Upper lobe of right lung (tissue), 1 donor: Measurements from ENCODE around the gene NRP2. TPM values are rescaled to one million over a fixed set of nuclear protein-coding genes. Genes with fewer than 3 reads are reported as not detected.

ENCODE experiments used
- ATAC-seq: fragments of 200-7000 bp; cut with Tn5 transposase; one replicate; pipeline ENCODE4 v1.9.1; 2020; ENCODE audit warnings: mild to moderate bottlenecking, moderate library complexity
- DNase-seq: peaks from one replicate; pipeline ENCODE4 v3.0.0-alpha.2; 2020
- H3K27ac ChIP-seq: fragments of 200-600 bp; one replicate; pipeline ENCODE4 v1.8.0; 2022
- H3K27me3 ChIP-seq: fragments of 200-600 bp; one replicate; pipeline ENCODE4 v1.8.0; 2022; ENCODE audit warnings: mild to moderate bottlenecking
- H3K36me3 ChIP-seq: fragments of 200-600 bp; one replicate; pipeline ENCODE4 v1.8.0; 2022
- H3K4me1 ChIP-seq: fragments of 200-600 bp; one replicate; pipeline ENCODE4 v1.8.0; 2022
- H3K4me3 ChIP-seq: fragments of 200-600 bp; one replicate; pipeline ENCODE4 v1.8.0; 2022; ENCODE audit warnings: mild to moderate bottlenecking
- H3K9me3 ChIP-seq: fragments of 200-600 bp; one replicate; pipeline ENCODE4 v1.8.0; 2022
- intact Hi-C: fragments of 100-400 bp; cut with DNase I; formaldehyde crosslinking; loops from one replicate; pipeline ENCODE4 v1.11.0; 2022
- total RNA-seq: library from RNA; stranded (reverse); fragmentation: NEBNext Ultra II Directional; extraction: Animal tissue kit (Norgen Biotek cat#: 25700); gene quantifications from one replicate; pipeline ENCODE4 v1.2.1, GENCODE V29; 2021
- TF ChIP-seq, protein P1 (sequence below): fragments of 200-600 bp; IDR thresholded peaks from one replicate; pipeline ENCODE4 v1.8.0; 2022; ENCODE audit warnings: antibody characterized with exemption
- donor health status: DM: no; HTN: yes; CAD: no; lungs with severe emphysema.

The NRP2 gene
- total RNA-seq, 1 donor from 2014 or later, result 75.3 TPM

DNA sequence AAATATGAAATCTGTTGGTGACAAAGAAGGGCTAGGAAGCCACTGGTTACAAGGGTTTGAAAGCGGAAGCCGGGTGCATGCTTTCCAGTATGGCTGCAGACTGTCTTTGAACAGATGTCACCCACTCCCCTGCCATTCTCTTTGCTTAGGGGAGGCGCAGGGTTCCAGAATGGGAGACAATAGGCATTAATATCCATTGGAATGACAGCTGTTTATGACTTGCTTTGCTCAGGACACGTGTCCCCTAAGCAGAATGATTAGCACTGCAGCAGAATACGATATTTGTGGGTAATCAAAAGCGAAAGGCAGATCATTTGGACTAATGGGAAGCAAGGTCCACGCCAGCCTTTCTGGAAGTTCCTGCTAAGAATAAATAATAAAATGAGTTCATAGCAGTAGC is 25.8 kb upstream of the NRP2 start:
- DNase-seq, result no peak
- ATAC-seq, result no peak
- H3K36me3 ChIP-seq, result no peaks in the 10 kb centered on the region
- peaks cover 3% of the 10 kb centered on the region for H3K27me3 ChIP-seq
- TF ChIP-seq, protein P1, sequence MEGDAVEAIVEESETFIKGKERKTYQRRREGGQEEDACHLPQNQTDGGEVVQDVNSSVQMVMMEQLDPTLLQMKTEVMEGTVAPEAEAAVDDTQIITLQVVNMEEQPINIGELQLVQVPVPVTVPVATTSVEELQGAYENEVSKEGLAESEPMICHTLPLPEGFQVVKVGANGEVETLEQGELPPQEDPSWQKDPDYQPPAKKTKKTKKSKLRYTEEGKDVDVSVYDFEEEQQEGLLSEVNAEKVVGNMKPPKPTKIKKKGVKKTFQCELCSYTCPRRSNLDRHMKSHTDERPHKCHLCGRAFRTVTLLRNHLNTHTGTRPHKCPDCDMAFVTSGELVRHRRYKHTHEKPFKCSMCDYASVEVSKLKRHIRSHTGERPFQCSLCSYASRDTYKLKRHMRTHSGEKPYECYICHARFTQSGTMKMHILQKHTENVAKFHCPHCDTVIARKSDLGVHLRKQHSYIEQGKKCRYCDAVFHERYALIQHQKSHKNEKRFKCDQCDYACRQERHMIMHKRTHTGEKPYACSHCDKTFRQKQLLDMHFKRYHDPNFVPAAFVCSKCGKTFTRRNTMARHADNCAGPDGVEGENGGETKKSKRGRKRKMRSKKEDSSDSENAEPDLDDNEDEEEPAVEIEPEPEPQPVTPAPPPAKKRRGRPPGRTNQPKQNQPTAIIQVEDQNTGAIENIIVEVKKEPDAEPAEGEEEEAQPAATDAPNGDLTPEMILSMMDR, result no peak
- H3K4me3 ChIP-seq, result no peak overlapping the region
- no peaks in the 10 kb centered on the region for H3K9me3 ChIP-seq
- H3K27ac ChIP-seq, result no peak overlapping the region
- intact Hi-C loops, result no loop called here
- H3K4me1 ChIP-seq, result peaks cover 11% of the 10 kb centered on the region

DNA sequence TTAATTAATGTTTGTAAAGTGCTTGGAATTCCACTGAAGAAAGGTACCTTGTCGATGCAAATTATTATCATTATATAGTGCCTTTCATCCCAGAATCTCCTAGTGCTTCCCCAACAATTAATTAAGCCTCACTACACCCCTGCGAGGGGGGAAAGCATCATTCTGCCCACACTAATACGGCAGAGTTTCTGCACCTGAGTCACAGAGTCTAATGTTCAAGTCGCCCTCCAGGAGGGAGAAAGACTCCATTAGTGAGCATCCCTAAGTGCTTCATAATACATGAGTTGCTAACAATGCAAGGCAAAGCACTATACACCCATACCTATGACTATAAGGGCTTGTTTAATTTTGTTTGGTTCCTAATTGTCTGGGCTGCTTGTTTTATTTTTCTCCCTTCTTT is 25.4 kb upstream of the NRP2 start:
- intact Hi-C loops, result no loop called here
- H3K4me1 ChIP-seq, result peaks cover 11% of the 10 kb centered on the region
- H3K27me3 ChIP-seq, result peaks cover 3% of the 10 kb centered on the region
- no peak overlapping the region for H3K4me3 ChIP-seq
- H3K27ac ChIP-seq, result no peak overlapping the region
- no peaks in the 10 kb centered on the region for H3K9me3 ChIP-seq
- ATAC-seq (no peak), DNase-seq (no peak)
- TF ChIP-seq, protein P1, result no peak
- no peaks in the 10 kb centered on the region for H3K36me3 ChIP-seq

DNA sequence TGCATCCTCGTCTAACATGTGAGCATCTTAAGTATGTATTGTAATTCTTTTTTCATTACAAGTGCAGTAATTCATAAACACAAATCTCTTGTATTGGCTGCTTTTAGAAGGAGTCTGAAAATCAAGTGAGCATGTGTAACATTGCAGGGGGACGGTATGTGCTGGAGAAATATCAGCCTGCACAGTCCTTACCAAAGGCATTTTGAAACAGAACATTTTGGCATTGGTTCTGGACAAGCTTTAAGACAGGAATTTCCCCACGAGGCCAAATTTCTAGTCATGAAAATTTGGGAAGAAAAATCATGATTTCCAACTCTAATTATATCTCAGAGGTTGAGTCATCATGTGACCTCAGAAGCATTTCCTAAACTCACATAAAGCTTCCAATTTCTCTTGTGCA is 24.7 kb upstream of the NRP2 start:
- peak; percentile 37 for ATAC-seq
- Histone ChIP-seq H3K9me3 (no peaks in the 10 kb centered on the region), H3K27me3 (peaks cover 3% of the 10 kb centered on the region), H3K4me3 (no peak overlapping the region), H3K36me3 (no peaks in the 10 kb centered on the region), H3K4me1 (peaks cover 11% of the 10 kb centered on the region), H3K27ac (no peak overlapping the region)
- no peak for DNase-seq
- TF ChIP-seq, protein P1, result no peak
- intact Hi-C loops, result no loop called here

DNA sequence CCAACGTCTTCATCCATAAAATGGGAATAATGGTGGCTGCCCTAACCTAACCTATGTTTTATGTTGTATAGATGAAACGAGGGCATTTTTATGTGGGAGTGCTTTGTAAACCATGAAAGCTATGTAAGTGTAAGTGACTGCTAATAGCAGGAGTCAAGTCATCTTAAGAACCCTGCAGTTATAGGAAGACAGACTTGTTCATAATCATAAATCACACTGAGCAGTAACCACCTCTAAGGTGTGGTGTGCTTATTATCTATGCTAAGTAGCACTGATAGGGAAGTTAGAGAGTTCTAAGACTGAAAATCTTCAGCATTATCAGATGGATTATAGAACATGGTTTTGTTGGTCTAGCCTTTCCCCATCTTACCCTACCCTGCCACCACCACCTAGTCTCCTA is 24.2 kb upstream of the NRP2 start:
- no peak overlapping the region for H3K27ac ChIP-seq
- H3K4me3 ChIP-seq, result no peak overlapping the region
- TF ChIP-seq, protein P1, result no peak
- peaks cover 11% of the 10 kb centered on the region for H3K4me1 ChIP-seq
- H3K27me3 ChIP-seq, result peaks cover 3% of the 10 kb centered on the region
- DNase-seq, result no peak
- intact Hi-C loops, result no loop called here
- ATAC-seq, result no peak
- no peaks in the 10 kb centered on the region for H3K9me3 ChIP-seq
- H3K36me3 ChIP-seq, result no peaks in the 10 kb centered on the region

DNA sequence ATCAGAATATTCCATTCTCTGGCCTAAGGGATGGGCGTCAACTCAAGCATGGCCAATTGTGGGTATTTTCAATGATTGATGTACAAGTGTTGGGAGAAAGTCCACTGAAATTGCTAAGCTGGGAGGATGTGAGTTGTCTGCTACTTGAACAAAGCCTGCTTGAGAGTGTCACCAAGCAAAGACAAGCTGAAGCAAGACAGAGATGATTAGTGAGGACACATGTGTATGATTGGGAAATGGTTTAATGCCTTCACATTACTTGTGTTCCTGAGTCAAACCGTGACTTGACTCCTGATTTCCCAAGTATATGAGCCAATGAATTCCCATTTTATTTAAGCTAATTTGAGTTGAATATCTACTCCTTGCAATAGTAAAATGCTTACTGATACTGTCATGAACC is 23.7 kb upstream of the NRP2 start:
- TF ChIP-seq, protein P1, result no peak
- Histone ChIP-seq H3K9me3 (no peaks in the 10 kb centered on the region), H3K27ac (no peak overlapping the region), H3K4me3 (no peak overlapping the region), H3K36me3 (no peaks in the 10 kb centered on the region), H3K4me1 (peaks cover 11% of the 10 kb centered on the region), H3K27me3 (peaks cover 3% of the 10 kb centered on the region)
- no peak for DNase-seq
- no peak for ATAC-seq
- intact Hi-C loops, result no loop called here

DNA sequence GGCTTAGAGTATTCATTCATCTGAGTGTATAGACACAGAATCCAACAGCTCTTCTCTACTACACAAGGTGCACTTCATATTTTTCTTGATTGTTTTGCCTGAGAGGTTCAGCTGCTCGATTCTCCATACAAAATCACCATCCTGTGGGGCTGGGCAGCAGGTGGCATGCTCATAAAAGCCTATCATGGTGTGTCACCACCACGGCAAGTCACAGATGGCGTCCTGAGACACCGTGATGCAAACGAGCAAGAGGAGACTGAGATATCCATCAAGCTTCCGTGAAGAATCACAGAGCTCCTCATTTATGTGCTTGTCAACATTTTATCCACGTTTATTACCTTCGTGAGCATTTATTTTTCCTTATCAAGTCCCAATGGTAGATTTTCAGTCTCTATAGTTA is 22.4 kb upstream of the NRP2 start:
- TF ChIP-seq, protein P1, result no peak

More for the DNA sequence above, 22.4 kb upstream of the NRP2 start:
- intact Hi-C loops, result no loop called here
- DNase-seq (no peak), ATAC-seq (no peak)
- Histone ChIP-seq H3K27ac (peak overlapping the region; percentile 25), H3K4me1 (peaks cover 11% of the 10 kb centered on the region), H3K4me3 (no peak overlapping the region), H3K27me3 (peaks cover 3% of the 10 kb centered on the region), H3K36me3 (no peaks in the 10 kb centered on the region), H3K9me3 (no peaks in the 10 kb centered on the region)
